Adrenal gland (tissue), 12 donors: ENCODE results near the gene CNTNAP2. TPM values are rescaled to one million over a fixed set of nuclear protein-coding genes. Genes with fewer than 3 reads are reported as not detected.
"Not testable (repeated sequence)": the region's sequence is repeated elsewhere in the genome, so short reads cannot be mapped to it uniquely, and the experiment has no call there.

Source experiments
- DNase-seq, 7 donors: peaks; one replicate each; pipeline ENCODE4 v3.0.0-alpha.2; 2019 to 2020
- H3K27ac ChIP-seq, 5 donors: fragments of 200-600 bp; sonication (generic) in 4 of 5; 1 replicate in 3 of 5; 2 replicates in 2 of 5; pipeline versions ENCODE4 v1.5.1 to v1.8.0; 2016 to 2020; ENCODE audit warnings: mild to moderate bottlenecking in 1 of 5
- H3K27me3 ChIP-seq: fragments of 200-600 bp; 2 replicates; pipeline ENCODE4 v1.8.0; 2021
- H3K36me3 ChIP-seq, 2 donors: fragments of 200-600 bp; replicated peaks in 1 of 2; 1 replicate in 1 of 2; 2 replicates in 1 of 2; pipeline versions ENCODE4 v1.5.1 to v1.8.0; 2018 to 2022
- H3K4me1 ChIP-seq, 2 donors: fragments of 200-600 bp; replicated peaks in 1 of 2; 1 replicate in 1 of 2; 2 replicates in 1 of 2; pipeline versions ENCODE4 v1.5.1 to v1.8.0; 2018 to 2021
- H3K4me3 ChIP-seq, 4 donors: fragments of 200-600 bp; sonication (generic) in 3 of 4; one replicate each; pipeline ENCODE4 v1.5.1; 2016 to 2018
- H3K9me3 ChIP-seq, 3 donors: fragments of 200-600 bp; sonication (generic) in 1 of 3; replicated peaks in 1 of 3; 1 replicate in 2 of 3; 2 replicates in 1 of 3; pipeline versions ENCODE4 v1.5.1 to v1.8.0; 2016 to 2021
- POLR2A ChIP-seq, 2 donors: fragments of 450-650 bp; IDR thresholded peaks; one replicate each; pipeline ENCODE4 v1.6.1; 2017; ENCODE audit warnings: antibody characterized with exemption in 2 of 2, mild to moderate bottlenecking in 2 of 2, moderate library complexity in 1 of 2
- WGBS, 4 donors: extraction: QIAGEN DNeasy Blood & Tissue Kit in 2 of 4; methylation state at CpG; one replicate each; pipeline versions ENCODE4 v1.1.5 to v1.1.7; 2013 to 2017; 5-methylcytosine and 5-hydroxymethylcytosine counted together
- intact Hi-C, 2 donors: fragments of 100-400 bp; cut with DNase I; formaldehyde crosslinking; loops; one replicate each; pipeline versions ENCODE4 v1.14.1 to v1.15.0; 2022 to 2023
- polyA plus RNA-seq, 3 donors: library from polyadenylated mRNA; stranded (reverse); fragments of 200-250 nt in 2 of 3; fragments of 350-450 nt in 1 of 3; fragmentation: Illumina TruSeq in 1 of 3; extraction: RNeasy Lipid Tissue Mini Kit (QIAGEN cat#74804) in 1 of 3; gene quantifications; one replicate each; pipeline ENCODE4 v1.2.3, GENCODE V29; 2013 to 2014
- total RNA-seq, 9 donors: library from RNA; depleted of rRNA in 4 of 9; stranded (reverse); fragments of >200 nt in 4 of 9; fragments of 120-200 nt in 1 of 9; fragmentation: NEBNext Ultra II Directional in 1 of 9; extraction: Animal tissue kit (Norgen Biotek cat#: 25700) in 1 of 9; gene quantifications; one replicate each; pipeline versions ENCODE4 v1.1.0 to v1.2.4, GENCODE V29; 2013 to 2023
- TF ChIP-seq, protein P1 (sequence below), 6 experiments: fragments of 450-650 bp in 4 of 6; fragments of 200-600 bp in 2 of 6; sonication (generic) in 1 of 6; IDR thresholded peaks; 1 replicate in 5 of 6; 2 replicates in 1 of 6; pipeline versions ENCODE4 v1.5.1 to v1.8.0; 2016 to 2021; ENCODE audit warnings: antibody characterized with exemption in 6 of 6, mild to moderate bottlenecking in 2 of 6, moderate library complexity in 1 of 6
- donor health status: healthy with polysubstance abuse.
- donor health status: Bipolar disorder and iron deficiency.
- donor health status: DM: yes; HTN: yes; CAD: no.
- donor health status: DM: no; HTN: no; CAD: no.
- donor health status: DM: no; HTN: no; CAD: no.
- donor health status: DM: yes; HTN: yes; CAD: no.

Gene CNTNAP2
- total and polyA plus RNA-seq, 12 donors, result 0.14 to 6.3 (median 1.8) TPM; not detected in 2

DNA sequence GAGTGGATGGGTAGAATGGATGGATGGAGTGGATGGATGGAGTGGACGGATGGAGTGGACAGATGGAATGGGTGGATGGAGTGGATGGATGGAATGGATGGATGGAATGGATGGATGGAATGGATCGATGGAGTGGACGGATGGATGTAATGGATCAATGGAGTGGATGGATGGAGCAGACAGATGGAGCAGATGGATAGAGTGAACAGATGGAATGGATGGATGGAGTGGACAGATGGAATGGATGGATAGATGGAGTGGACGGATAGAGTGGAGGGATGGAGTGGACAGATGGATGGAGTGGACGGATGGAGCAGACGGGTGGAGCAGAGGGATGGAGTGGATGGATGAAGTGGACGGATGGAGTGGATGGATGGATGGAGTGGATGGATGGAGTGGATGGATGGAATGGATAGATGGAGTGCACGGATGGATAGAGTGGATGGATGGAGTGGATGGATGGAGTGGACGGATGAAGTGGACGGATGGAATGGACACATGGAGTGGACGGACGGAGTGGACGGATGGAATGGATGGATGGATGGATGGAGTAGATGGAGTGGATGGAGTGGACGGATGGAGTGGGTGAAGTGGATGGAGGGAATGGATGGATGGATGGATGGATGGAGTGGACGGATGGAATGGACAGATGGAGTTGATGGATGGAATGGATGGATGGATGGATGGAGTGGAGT lies 2213.7 kb downstream of the CNTNAP2 start:
- H3K4me3 ChIP-seq, result no peak overlapping the region
- peaks cover 1% of the 10 kb centered on the region for H3K27me3 ChIP-seq
- no peaks in the 10 kb centered on the region for H3K9me3 ChIP-seq
- intact Hi-C loops, result no loop called here
- no peak overlapping the region for H3K27ac ChIP-seq
- no peaks in the 10 kb centered on the region for H3K36me3 ChIP-seq
- TF ChIP-seq POLR2A (IDR thresholded peaks at IDR 0.05), result no peak
- TF ChIP-seq, protein P1, sequence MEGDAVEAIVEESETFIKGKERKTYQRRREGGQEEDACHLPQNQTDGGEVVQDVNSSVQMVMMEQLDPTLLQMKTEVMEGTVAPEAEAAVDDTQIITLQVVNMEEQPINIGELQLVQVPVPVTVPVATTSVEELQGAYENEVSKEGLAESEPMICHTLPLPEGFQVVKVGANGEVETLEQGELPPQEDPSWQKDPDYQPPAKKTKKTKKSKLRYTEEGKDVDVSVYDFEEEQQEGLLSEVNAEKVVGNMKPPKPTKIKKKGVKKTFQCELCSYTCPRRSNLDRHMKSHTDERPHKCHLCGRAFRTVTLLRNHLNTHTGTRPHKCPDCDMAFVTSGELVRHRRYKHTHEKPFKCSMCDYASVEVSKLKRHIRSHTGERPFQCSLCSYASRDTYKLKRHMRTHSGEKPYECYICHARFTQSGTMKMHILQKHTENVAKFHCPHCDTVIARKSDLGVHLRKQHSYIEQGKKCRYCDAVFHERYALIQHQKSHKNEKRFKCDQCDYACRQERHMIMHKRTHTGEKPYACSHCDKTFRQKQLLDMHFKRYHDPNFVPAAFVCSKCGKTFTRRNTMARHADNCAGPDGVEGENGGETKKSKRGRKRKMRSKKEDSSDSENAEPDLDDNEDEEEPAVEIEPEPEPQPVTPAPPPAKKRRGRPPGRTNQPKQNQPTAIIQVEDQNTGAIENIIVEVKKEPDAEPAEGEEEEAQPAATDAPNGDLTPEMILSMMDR (IDR thresholded peaks at IDR 0.05), result no peak
- no peaks in the 10 kb centered on the region for H3K4me1 ChIP-seq
- DNase-seq, result no peak
- WGBS, 4 donors, result 79 to 92% (median 84%) methylated on average over 15 of the region's 15 CpGs

DNA sequence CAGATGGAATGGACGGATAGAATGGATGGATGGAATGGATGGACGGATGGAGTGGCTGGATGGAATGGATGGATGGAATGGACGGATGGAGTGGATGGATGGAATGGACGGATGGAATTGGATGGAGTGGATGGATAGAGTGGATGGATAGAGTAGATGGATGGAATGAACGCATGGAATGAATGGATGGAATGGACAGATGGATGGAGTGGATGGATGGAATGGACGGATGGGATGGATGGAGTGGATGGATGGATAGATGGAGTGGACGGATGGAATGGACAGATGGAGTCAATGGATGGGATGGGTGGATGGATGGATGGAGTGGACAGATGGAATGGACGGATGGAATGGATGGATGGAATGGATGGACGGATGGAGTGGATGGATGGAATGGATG lies 2214.2 kb downstream of the CNTNAP2 start:
- DNase-seq, result no peak
- Histone ChIP-seq H3K4me1 (no peaks in the 10 kb centered on the region), H3K27ac (no peak overlapping the region), H3K9me3 (no peaks in the 10 kb centered on the region), H3K27me3 (peaks cover 7% of the 10 kb centered on the region), H3K4me3 (no peak overlapping the region), H3K36me3 (no peaks in the 10 kb centered on the region)
- TF ChIP-seq, protein P1 (IDR thresholded peaks at IDR 0.05), result no peak
- no peak for TF ChIP-seq POLR2A (IDR thresholded peaks at IDR 0.05)
- intact Hi-C loops, result no loop called here
- WGBS, 4 donors, result 63 to 83% (median 78%) methylated on average over 9 of the region's 9 CpGs

DNA sequence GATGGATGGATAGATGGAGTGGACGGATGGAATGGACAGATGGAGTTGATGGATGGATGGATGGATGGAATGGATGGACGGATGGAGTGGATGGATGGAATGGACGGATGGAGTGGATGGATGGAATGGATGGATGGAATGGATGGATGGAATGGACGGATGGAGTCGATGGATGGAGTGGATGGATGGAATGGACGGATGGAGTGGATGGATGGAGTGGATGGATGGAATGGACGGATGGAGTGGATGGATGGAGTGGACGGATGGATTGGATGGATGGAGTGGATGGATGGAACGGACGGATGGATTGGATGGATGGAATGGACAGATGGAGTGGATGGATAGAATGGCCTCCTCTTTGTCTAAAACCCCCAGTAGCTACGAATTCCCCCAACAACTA lies 2214.9 kb downstream of the CNTNAP2 start:
- intact Hi-C loops, H3K4me3 ChIP-seq, H3K36me3 ChIP-seq, H3K27me3 ChIP-seq, H3K27ac ChIP-seq, H3K9me3 ChIP-seq, H3K4me1 ChIP-seq: not testable (repeated sequence)
- WGBS, 4 donors, result 62 to 78% (median 71%) methylated on average over 11 of the region's 11 CpGs
- peak in 2 of 7 donors; percentile 20 to 38 for DNase-seq

DNA sequence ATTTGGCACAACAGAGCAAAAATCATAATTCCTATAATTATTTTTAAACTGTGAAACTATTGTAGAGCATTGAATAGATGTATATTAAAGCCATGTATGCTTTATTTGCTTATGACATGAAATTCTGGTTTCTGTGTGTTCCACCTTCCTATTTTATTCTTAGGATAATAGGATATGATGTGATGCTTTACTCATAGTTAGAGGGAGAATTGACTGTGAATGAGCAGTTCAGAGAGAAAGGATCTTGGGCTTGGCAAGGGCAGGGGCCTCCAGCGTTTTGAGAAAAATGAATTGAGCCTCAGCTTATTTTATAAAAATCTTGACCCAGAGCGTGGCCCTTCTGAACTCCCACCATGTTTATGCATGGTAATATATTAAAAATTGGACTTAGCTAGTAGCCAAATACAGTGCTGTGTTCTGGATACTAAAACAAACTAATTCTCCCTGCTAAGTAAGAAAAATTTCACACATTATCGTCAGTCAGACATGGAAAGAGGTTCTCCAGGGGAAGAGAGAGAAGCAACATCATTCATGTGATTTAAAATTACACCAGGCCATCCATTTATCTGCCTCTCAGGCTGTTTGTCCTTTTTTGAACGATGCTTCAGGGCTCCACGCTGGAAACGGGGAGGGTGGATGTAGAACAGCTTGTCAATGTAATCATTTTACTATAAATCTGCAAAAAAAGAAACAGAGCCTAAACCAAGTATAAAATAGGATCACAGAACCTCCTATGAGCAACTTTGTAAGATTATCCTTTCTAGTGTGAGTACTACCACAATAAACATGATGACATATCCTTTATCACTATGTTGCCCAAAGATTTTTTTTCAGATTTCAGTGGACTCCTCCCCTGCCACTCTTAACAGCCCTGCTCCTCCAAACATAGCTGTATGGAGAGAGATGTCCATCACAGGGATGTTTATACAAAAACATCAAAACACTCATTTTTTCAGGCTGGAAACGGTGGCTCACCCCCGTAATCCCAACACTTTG lies 2215.9 kb downstream of the CNTNAP2 start:
- TF ChIP-seq, protein P1 (IDR thresholded peaks at IDR 0.05), result no peak
- H3K9me3 ChIP-seq, result no peaks in the 10 kb centered on the region
- 69 to 76% (median 72%) methylated on average over 8 of the region's 8 CpGs for WGBS, 4 donors
- no peak for DNase-seq
- H3K4me3 ChIP-seq, result no peak overlapping the region
- no peak overlapping the region for H3K27ac ChIP-seq
- H3K27me3 ChIP-seq, result peaks cover 16% of the 10 kb centered on the region
- H3K36me3 ChIP-seq, result no peaks in the 10 kb centered on the region
- no peaks in the 10 kb centered on the region for H3K4me1 ChIP-seq
- intact Hi-C loops, result no loop called here
